GM18517 (cell line): ENCODE data around the gene ADH1C.
"Not testable (repeated sequence)": the region's sequence is repeated elsewhere in the genome, so short reads cannot be mapped to it uniquely, and the experiment has no call there.

Experiments
- ATAC-seq: cut with Tn5 transposase; IDR thresholded peaks from one replicate; pipeline ENCODE4 v1.9.1; 2021; ENCODE audit warnings: mild to moderate bottlenecking, moderate library complexity; ENCODE audit not compliant: unreplicated experiment

ADH1C gene

DNA sequence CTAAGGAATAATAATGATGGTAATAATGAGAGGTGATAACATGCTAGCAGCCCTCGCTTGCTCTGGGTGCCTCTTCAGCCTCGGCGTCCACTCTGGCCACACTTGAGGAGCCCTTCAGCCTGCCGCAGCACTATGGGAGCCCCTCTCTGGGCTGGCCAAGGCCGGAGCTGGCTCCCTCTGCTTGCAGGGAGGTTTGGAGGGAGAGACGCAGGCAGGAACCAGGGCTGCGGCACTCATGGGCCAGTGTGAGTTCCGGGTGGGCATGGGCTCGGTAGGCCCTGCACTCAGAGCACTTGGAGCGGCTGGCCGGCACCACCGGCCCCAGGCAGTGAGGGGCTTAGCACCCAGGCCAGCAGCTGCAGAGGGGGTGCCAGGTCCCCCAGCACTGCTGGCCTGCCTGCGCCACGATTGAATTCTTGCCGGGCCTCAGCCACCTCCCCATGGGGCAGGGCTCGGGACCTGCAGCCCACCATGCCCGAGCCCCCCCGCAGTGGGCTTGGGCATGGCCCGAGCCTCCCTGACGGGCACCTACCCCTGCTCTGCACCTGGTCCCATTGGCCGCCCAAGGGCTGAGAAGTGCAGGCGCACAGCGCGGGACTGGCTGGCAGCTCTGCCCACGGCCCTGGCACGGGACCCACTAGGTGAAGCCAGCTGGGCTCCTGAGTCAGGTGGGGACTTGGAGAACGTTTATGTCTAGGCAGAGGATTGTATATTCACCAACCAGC is 7.1 kb upstream of the ADH1C start:
- no peak for ATAC-seq

DNA sequence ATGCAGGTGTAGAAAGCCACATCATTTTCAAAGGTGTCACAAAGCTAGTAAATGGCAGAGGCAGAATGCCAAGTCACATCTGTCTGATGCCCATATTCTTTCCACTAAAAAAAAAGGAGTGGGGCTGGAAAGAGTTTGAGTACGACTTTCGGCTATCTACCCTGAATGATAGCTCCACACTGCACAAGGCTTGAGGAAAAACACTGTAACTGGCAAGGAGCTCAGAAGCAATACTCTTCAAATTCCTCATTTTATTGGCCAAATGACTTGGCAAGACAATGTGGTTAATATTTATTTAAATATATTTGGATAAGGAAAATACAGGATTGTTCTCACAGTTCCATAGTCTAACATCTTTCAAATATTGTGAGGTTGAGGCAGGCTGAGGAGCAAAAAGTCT is 5.4 kb upstream of the ADH1C start:
- ATAC-seq = no peak

DNA sequence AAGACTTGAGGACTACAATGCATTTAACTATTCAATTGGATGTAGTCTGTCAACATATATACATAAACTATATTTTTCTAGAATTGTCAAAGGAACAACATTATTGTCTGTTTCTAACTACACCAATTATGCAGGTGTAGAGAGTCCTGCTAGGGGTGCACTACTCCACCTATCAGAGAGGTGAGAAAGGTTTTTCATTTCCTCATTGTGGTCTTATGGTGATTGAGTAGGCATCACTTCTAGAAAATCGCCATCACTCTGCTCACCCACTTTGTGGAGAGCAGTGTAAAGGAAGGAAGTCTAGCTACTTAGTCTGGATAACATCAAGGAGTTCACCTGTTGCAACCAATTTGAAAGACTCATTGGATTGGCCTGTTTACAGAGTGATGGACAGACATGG is 4.4 kb upstream of the ADH1C start:
- peak; percentile 89 for ATAC-seq

DNA sequence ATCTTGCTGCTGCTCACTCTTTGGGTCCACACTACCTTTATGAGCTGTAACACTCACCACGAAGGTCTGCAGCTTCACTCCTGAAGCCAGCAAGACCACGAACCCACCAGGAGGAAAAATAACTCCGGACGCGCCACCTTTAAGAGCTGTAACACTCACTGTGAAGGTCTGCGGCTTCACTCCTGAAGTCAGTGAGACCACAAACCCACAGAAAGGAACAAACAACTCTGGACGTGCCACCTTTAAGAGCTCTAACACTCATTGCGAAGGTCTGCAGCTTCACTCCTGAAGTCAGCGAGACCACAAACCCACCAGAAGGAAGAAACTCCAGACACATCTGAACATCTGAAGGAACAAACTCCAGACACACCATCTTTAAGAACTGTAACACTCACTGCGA is 3.6 kb upstream of the ADH1C start:
- not testable (repeated sequence) for ATAC-seq

DNA sequence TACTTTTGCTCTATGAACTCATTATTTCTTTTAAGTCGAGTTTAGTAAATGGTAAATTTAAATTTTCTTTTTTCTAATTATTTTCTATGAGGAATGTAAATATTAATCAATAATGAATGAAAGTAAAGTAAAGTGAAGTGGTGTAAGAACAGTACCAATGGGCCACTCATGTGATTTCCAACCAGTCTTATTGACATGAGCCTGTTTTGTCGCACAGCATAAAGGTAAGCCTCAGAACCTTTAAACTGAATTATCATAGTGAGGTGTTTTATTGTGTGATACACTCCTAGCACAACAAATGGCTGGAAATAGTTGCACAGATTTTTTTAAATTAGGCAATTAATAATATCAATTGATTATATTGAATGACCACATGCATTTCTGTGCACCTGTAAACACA is 1.1 kb downstream of the ADH1C start:
- ATAC-seq = no peak

DNA sequence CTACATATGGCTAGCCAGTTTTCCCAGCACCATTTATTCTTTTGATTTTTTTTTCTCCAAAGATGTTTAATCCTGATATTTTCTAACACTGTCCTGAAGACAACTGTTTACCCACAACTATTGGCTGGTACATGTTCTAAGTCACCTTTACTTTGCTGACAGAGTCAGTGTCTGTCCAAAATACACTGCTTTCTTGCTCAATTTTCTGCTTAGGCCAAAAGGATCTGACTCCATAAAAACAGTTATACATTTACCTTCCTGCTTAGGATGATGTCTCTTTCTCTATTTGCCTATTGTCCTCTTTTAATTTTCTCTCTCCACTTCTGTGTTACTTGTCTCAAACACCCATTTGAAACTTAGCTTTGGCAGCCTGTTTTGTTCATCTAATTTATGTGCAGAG is 3.2 kb downstream of the ADH1C start:
- ATAC-seq = no peak

DNA sequence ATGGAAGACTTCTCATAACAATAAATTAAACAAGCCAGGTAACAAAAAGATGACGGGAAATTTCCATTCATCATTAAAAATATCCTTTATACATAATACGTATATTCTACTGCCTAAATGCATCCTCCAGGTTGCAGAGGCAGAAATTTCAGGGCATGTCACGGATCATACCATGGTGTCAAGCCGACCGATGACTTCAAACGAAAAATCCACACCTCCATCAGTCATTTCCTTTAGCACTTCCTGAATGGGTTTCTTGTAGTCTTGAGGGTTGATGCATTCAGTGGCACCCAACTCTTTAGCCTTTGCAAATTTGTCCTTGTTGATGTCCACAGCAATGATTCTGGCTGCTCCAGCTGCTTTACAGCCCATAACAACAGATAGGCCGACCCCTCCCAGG is 9.9 kb downstream of the ADH1C start:
- not testable (repeated sequence) for ATAC-seq

DNA sequence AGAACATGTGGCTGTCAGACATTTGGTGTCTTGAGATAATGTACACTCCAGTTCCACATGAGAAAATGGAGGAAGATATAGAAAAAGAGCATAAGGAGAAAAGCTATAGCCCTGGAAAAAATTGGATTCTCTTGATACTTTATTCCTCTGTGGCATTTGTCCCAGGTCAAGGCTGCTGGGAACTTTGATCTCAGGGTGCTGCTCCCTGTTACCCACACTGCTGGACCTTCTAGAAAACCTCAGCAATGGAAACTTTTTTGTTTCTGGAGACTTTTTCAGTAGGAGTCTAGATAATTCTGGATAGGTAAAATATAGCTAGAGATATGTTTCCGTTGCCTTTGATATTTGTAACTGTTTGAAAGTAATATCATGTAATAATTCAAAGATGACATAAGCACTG is 11.1 kb downstream of the ADH1C start:
- ATAC-seq = no peak

DNA sequence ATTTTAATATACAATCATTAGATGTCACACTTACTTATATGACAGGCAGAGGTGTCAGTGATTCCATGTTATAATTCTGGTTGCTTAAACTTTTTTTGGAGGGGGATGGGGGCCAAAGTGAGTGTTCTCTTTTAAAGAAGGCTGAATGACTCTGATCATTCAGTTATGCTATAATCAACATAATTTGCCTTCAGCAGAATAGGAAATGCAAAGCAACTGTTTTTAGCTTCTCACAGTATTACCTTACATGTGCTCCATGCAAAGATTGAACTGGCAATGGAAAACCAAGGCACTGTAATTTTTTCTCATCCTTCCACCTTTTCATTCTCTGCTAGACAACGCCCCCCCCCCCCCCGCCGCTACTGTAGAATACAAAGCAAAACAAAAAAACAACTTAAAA is 13.4 kb downstream of the ADH1C start:
- no peak for ATAC-seq

DNA sequence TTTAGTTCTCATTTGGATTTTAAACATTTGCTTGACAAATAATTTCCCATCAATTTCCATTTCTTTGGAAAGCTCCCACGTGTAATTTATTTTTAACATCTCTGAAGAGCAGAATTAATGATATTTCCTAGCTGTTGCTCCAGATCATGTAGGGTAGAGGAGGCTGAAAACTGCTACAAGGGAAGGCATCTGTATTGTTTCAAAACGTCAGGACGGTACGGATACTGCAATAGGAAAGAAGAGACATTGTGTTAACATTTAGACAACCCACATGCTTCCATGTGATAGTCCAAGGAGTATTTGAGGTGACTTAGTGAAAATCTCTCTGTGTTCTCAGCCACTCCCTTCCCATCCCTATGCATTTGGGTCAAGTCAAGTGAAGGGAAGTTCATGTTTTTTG is 16.0 kb downstream of the ADH1C start:
- no peak for ATAC-seq

DNA sequence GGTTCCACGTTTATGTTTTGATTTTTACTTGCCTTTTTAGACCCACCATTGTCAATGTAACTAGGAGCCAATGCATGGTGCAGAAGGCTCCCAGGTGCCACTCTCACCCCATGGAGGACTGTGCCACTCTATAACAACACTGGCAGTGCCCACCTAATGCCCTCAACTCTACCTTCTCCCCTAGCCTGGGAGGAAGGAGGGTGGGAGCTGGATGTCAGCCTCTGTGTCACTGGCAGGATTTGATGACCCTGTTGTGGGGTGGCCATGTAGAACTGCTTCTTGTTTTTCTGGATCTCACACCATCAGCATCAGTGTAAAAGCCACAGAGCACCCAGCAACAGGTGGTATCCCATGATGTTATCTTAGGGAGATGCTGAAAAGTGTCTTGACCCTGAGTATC is 17.7 kb downstream of the ADH1C start:
- no peak for ATAC-seq

DNA sequence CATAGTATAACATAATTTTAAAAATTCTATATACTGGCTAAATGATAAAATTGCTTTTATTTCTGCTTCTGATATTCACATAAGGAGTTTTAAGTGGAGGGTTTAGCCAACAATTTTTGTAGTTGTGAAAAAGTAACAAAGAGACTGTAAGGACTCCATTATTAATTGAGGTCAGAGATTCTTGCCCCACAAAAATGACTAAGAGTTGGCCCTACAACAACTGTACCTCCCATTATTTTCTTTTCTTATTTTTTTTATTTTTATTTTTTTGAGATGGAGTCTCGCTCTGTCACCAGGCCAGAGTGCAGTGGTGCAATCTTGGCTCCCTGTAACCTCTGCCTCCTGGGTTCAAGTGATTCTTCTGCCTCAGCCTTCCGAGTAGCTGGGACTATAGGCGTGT is 21.9 kb downstream of the ADH1C start:
- no peak for ATAC-seq

DNA sequence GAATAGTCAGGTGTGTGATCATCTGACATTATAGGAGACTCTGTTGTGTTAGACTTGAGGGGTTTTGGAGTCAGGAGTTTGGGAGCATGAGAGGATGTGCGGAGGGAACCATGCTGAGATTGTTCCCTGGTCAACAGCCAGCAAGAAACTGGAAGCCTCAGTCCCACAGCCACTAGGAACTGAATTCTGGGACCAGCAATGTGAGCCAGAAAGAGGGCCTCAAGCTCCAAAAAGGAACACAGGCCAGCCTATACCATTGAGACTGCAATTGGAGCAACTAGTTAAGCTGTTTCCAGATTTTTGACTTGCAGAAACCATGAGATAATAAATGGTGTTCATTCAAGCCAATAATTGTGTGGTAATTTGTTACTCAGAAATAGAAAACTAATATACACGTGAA is 22.7 kb downstream of the ADH1C start:
- no peak for ATAC-seq

DNA sequence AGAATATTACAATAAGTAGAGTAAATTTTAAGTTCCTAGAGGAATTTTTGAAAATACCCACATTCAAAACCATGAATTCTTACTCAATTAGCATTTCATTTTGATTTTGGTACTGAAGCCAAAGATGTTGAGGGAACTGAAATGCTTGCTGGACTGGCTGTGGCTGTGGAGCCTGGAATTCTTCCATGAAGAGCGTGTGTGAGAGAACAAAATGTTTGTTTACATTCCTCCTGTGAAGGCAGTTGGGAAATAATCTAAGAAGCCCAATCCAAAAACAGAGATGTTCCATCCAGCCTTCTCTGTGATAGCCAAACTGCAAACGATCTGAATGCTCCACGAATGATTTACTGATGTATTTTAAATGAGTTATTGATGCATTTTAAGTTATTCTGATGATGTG is 27.6 kb downstream of the ADH1C start:
- no peak for ATAC-seq

DNA sequence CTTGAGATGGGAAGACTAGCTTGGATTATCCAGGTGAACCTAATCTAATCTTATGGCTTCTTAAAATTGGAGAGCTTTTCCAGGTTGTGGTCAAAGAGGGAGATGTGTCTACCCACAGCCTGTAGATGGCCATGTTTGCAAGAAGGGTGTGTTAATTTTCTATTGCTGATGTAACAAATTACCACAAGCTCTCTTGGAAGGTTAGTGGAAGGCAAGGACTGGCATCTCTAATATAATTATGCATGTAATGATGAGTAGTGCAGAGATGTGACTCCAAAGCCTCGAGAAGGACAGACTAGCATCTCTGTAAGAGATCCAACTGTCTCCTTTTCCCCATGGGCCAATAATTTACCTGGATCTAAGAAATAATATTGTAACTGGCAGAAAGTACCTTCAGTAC is 28.2 kb downstream of the ADH1C start:
- ATAC-seq = no peak

DNA sequence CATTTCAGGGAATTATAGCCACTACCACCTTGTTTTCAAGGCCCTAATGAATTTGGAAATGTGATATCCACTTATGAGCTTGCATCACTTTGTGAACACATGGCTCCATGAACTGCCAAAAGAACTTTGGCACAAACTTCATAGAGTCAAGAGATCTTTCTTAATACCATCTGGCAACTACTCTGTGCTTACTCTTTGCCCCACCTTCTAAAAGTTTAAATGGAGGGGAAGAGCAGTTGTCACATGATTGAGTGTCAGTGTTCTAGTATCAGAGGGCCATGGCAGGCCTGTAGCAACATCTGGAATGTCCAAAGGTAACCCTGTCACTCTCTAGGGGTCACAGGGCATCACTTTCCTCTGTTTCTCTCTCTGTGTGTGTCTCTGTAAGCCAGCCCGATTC is 28.8 kb downstream of the ADH1C start:
- ATAC-seq = no peak

DNA sequence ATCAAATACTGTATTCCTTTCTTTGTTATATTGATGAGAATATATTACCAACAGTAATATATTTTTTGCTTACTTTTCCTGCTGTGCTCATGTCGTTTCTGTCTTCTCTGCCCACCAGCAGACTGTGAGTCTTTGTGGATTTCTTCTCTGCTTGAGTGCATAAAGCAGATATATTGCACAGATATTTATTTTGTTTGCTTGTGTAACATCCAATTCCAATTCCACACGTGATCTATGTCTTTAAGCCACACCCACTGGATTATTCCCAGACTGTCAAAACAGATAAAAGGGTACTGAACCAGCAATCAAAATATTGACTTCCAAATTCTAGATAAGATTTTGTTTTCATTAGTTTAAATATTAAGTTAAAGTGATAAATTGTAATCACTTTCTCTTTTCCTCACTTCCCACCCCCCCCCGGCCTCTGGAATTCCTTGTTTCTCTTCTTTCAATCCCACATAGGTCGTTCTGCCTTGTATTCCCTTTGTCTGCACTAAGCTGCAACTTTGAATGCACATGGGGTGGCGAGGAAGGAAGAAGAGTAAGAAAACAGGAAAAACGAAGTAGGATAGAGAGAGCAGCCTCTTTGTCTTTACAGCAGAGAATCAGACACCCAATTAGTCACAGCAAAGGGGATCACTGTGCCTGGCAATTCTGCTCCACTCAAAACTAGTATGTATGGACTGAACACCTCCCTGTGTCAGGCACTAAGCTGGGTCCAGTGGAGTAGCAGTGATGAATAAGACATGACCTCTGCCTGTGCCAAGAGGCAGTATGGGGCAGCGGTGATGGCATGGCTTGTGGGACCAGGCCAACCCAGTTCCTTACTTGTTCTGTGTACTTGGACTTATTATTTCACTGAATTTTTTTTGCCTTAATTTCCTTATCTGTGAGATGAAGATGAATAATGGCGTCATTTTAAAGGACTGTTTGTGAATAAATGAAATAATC is 31.0 kb downstream of the ADH1C start, which contains the start of gene ADH1B:
Gene ADH1B (minus strand): TSS at position 161 of the 951 bp plus-strand sequence. CDS start 70 bp downstream, at position 91.
- ATAC-seq = no peak

DNA sequence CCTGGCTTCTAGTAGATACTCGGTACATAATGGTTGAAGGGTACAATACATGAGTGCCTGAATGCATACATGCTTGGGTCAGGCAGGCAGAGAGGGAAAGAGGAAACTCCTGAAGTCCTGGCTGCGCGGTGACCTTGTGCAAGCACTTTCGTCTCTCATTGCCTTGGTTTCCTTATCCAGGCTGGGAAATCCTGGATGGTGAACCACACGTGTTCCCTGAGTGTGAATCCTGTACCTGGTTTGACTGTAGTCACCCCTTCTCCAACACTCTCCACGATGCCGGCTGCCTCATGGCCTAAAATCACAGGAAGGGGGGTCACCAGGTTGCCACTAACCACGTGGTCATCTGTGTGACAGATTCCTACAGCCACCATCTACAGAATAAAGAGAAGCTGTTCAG is 34.7 kb downstream of the ADH1C start:
- not testable (repeated sequence) for ATAC-seq

DNA sequence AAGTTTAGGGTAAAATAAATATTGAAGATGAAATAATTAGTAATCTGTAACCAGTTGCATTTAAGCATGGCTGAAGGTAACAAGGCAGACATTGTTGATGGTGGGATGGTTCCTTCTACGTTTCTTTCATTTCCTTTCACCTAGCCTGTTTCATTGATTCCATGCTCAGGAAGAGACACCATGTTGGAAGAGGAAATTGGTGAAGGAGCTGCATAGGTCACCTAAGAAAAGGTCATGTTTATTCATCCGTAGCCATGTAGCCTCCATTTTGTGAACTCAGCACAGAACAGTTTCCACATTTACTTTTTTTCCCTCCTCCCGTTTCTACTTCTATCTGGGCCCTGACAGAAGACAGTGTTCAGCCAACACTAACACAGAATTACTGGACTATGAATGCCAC is 35.2 kb downstream of the ADH1C start:
- no peak for ATAC-seq

DNA sequence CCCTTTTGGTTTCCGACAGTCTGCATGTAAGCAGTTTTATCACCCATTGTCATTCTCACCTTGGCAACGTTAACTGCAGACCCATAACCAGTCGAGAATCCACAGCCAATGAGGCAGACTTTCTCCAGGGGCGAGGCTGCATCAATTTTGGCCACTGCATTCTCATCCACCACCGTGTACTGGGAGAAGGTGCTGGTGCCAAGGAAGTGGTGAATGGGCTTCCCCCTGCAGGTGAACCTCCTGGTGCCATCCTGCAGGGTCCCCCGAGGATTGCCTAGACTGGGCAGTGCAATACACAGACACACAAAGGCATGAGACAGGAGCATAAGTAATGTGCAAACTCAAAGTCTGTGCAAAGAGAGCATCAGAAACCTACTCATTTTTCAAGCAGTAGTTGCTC is 36.7 kb downstream of the ADH1C start:
- ATAC-seq = no peak

DNA sequence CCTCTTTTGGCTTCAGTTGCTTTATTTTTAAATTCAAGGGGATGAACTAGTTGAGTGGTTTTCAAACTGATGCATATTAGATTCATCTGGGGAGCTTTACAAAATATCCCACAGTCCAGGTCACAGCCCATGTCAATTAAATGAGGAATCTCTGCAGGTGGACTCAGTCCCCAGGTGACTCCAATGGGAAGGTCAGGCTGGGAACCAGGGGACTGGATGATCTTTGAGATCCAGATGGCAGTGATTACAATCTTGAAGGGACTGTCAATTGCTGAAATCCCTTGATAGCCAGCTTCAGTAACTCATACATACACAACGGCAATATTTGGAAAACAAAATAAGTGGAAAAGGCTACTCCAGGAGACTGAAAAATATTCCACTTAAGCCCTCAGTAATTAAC is 38.3 kb downstream of the ADH1C start:
- no peak for ATAC-seq

DNA sequence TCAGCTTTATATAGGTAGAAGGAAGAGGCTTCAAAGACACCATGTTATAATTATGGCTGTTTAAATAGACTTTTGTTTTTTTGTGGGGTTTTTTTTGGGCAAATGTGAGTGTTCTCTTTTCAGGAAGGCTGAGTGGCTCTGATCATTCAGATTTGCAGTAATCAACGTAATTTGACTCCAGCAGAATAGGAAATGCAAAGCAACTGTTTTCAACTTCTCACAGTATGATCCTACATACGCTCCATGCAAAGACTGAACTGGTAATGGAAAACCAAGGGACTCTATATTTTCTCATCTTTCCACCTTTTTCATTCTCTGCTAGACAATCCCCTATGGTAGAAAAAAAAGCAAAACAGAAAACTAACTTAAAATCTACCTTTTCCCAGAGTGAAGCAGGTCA is 42.2 kb downstream of the ADH1C start:
- no peak for ATAC-seq
